HL-60 (cell line): ENCODE results near the gene SAFB.
"Not testable (repeated sequence)": the region's sequence is repeated elsewhere in the genome, so short reads cannot be mapped to it uniquely, and the experiment has no call there.

Experiments used
- DNase-seq, 2 experiments: peaks; one replicate each; pipeline ENCODE4 v3.0.0-alpha.2; 2010 to 2020; ENCODE audit warnings: low read depth in 1 of 2, low spot score in 1 of 2
- H3K27ac ChIP-seq: fragments of 250-450 bp; sonication (Bioruptor Pico); replicated peaks from 2 replicates; pipeline ENCODE4 v1.5.1; 2020; ENCODE audit warnings: mild to moderate bottlenecking, moderate library complexity
- H3K27me3 ChIP-seq: fragments of 250-450 bp; sonication (Bioruptor Pico); 2 replicates; pipeline ENCODE4 v1.5.1; 2021; ENCODE audit warnings: mild to moderate bottlenecking, moderate library complexity; ENCODE audit not compliant: insufficient read depth, poor library complexity, severe bottlenecking
- H3K4me3 ChIP-seq: replicated peaks from 2 replicates; pipeline ENCODE4 v1.5.1; 2011; ENCODE audit warnings: mild to moderate bottlenecking, control low read depth, low read length; ENCODE audit not compliant: insufficient read depth
- CTCF ChIP-seq: IDR thresholded peaks from one replicate; pipeline ENCODE4 v1.5.1; 2011; ENCODE audit warnings: low read length, control low read depth, inconsistent platforms; ENCODE audit not compliant: insufficient read depth
- GABPA ChIP-seq: IDR thresholded peaks from 2 replicates; pipeline ENCODE4 v1.6.1; 2012; ENCODE audit warnings: low read depth
- POLR2AphosphoS5 ChIP-seq: IDR thresholded peaks from 2 replicates; pipeline ENCODE4 v1.6.1; 2012; ENCODE audit warnings: low read depth
- SPI1 ChIP-seq: IDR thresholded peaks from 2 replicates; pipeline ENCODE4 v1.6.1; 2012; ENCODE audit warnings: low read depth, mild to moderate bottlenecking, borderline replicate concordance
- TF ChIP-seq, protein P1 (sequence below): IDR thresholded peaks from 2 replicates; pipeline ENCODE4 v1.6.1; 2012; ENCODE audit warnings: low read depth; ENCODE audit not compliant: insufficient replicate concordance

SAFB gene

GRCh38 chr19:5686647-5687359 is 63.9 kb downstream of the SAFB start:
- Histone ChIP-seq H3K4me3 (peak overlapping the region; percentile 70), H3K27me3 (no peaks in the 10 kb centered on the region), H3K27ac (peak overlapping the region; percentile 69)
- DNase-seq = peak; percentile 88 to 98
- TF ChIP-seq, protein P1, sequence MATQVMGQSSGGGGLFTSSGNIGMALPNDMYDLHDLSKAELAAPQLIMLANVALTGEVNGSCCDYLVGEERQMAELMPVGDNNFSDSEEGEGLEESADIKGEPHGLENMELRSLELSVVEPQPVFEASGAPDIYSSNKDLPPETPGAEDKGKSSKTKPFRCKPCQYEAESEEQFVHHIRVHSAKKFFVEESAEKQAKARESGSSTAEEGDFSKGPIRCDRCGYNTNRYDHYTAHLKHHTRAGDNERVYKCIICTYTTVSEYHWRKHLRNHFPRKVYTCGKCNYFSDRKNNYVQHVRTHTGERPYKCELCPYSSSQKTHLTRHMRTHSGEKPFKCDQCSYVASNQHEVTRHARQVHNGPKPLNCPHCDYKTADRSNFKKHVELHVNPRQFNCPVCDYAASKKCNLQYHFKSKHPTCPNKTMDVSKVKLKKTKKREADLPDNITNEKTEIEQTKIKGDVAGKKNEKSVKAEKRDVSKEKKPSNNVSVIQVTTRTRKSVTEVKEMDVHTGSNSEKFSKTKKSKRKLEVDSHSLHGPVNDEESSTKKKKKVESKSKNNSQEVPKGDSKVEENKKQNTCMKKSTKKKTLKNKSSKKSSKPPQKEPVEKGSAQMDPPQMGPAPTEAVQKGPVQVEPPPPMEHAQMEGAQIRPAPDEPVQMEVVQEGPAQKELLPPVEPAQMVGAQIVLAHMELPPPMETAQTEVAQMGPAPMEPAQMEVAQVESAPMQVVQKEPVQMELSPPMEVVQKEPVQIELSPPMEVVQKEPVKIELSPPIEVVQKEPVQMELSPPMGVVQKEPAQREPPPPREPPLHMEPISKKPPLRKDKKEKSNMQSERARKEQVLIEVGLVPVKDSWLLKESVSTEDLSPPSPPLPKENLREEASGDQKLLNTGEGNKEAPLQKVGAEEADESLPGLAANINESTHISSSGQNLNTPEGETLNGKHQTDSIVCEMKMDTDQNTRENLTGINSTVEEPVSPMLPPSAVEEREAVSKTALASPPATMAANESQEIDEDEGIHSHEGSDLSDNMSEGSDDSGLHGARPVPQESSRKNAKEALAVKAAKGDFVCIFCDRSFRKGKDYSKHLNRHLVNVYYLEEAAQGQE = no peak
- peak; percentile 78 for TF ChIP-seq CTCF

GRCh38 chr19:5687360-5688198 is 64.7 kb downstream of the SAFB start:
- Histone ChIP-seq H3K4me3 (peak overlapping the region; percentile 9; the same call in 1 of the 2 replicates), H3K27ac (peak overlapping the region; percentile 69), H3K27me3 (no peaks in the 10 kb centered on the region)
- no peak for DNase-seq
- no peak for TF ChIP-seq GABPA
- TF ChIP-seq, protein P1 = no peak
- no peak for TF ChIP-seq SPI1
- no peak for TF ChIP-seq CTCF
- no peak for TF ChIP-seq POLR2AphosphoS5

DNA sequence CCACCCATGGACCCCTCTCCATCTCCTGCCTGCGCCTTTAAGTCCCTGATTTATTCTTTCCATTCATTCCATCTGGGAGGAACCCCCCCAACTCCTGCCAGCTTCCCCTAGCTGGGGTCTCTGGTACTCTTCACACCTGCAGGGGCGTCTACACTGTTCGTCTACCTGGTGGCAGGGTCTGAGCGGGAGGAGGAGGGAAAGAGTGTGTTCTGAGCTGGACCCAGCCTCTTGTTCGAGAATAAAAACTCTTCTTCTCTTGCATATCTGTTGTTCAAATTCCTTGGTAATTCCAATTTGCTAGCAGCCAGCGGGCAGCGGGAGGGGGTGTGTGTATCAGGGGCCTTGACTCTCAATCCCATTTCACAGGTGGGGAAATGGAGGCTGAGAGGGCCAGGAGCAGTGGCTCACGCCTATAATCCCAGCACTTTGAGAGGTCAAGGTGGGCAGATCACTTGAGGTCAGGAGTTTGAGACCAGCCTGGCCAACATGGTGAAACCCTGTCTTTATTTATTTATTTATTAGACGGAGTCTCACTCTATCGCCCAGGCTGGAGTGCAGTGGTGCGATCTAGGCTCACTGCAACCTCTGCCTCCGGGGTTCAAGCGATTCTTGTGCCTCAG is 65.5 kb downstream of the SAFB start:
- DNase-seq, H3K27me3 ChIP-seq, H3K27ac ChIP-seq, H3K4me3 ChIP-seq: not testable (repeated sequence)
